Measurements from ENCODE around the gene SERHL2. TPM values are rescaled to one million over a fixed set of nuclear protein-coding genes. Genes with fewer than 3 reads are reported as not detected.
"Not testable (repeated sequence)": the region's sequence is repeated elsewhere in the genome, so short reads cannot be mapped to it uniquely, and the experiment has no call there.

The SERHL2 gene
- polyA plus RNA-seq, 1 donor from 2014 or later = 0.99 TPM

GRCh38 chr22:42517103-42517502 is 36.7 kb upstream of the SERHL2 start:
- not testable (repeated sequence) for H3K27me3 ChIP-seq (ENCODE audit: insufficient read depth, low read depth, low read length); H3K4me2 ChIP-seq (ENCODE audit: low read length); H3K36me3 ChIP-seq (ENCODE audit: insufficient read depth, low read length); H2AFZ ChIP-seq (ENCODE audit: low read depth, low read length); H4K20me1 ChIP-seq (ENCODE audit: insufficient read depth); H3F3A ChIP-seq (ENCODE audit: insufficient read depth, low read length, poor library complexity, severe bottlenecking); H3K9ac ChIP-seq (ENCODE audit: low read length); H3K9me3 ChIP-seq (ENCODE audit: low read length); H3K27ac ChIP-seq (ENCODE audit: low read length); H3K79me2 ChIP-seq (replicated peaks; ENCODE audit: insufficient read depth, low read length); H3K4me3 ChIP-seq (ENCODE audit: low read length); H3K9me2 ChIP-seq (ENCODE audit: insufficient read depth, low read length)

GRCh38 chr22:42518638-42519524 is 34.9 kb upstream of the SERHL2 start:
- H3K9ac ChIP-seq (ENCODE audit: low read length) = peak overlapping the region; percentile 66
- H3K79me2 ChIP-seq (replicated peaks; ENCODE audit: insufficient read depth, low read length); H3K9me2 ChIP-seq (ENCODE audit: insufficient read depth, low read length); H4K20me1 ChIP-seq (ENCODE audit: insufficient read depth); H3K27ac ChIP-seq (ENCODE audit: low read length); H3F3A ChIP-seq (ENCODE audit: insufficient read depth, low read length, poor library complexity, severe bottlenecking); H2AFZ ChIP-seq (ENCODE audit: low read depth, low read length); H3K9me3 ChIP-seq (ENCODE audit: low read length); H3K36me3 ChIP-seq (ENCODE audit: insufficient read depth, low read length); H3K4me2 ChIP-seq (ENCODE audit: low read length); H3K27me3 ChIP-seq (ENCODE audit: insufficient read depth, low read depth, low read length): not testable (repeated sequence)
- peak overlapping the region; percentile 70 for H3K4me3 ChIP-seq (ENCODE audit: low read length)

- peak within 1 kb of the TSS; percentile 44 for H3K27ac ChIP-seq (ENCODE audit: low read length)
- no peak for TF ChIP-seq RAD21 (conservative IDR thresholded peaks at IDR 0.05)
- no peak for TF ChIP-seq EP300 (conservative IDR thresholded peaks at IDR 0.05; ENCODE audit: poor library complexity, severe bottlenecking)
- TF ChIP-seq, protein P1, sequence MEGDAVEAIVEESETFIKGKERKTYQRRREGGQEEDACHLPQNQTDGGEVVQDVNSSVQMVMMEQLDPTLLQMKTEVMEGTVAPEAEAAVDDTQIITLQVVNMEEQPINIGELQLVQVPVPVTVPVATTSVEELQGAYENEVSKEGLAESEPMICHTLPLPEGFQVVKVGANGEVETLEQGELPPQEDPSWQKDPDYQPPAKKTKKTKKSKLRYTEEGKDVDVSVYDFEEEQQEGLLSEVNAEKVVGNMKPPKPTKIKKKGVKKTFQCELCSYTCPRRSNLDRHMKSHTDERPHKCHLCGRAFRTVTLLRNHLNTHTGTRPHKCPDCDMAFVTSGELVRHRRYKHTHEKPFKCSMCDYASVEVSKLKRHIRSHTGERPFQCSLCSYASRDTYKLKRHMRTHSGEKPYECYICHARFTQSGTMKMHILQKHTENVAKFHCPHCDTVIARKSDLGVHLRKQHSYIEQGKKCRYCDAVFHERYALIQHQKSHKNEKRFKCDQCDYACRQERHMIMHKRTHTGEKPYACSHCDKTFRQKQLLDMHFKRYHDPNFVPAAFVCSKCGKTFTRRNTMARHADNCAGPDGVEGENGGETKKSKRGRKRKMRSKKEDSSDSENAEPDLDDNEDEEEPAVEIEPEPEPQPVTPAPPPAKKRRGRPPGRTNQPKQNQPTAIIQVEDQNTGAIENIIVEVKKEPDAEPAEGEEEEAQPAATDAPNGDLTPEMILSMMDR (IDR thresholded peaks at IDR 0.05; ENCODE audit: poor library complexity, severe bottlenecking) = peak; percentile 18
- TF ChIP-seq SMC3 (conservative IDR thresholded peaks at IDR 0.05; ENCODE audit: poor library complexity) = peak; percentile 14
- TF ChIP-seq, protein P2, sequence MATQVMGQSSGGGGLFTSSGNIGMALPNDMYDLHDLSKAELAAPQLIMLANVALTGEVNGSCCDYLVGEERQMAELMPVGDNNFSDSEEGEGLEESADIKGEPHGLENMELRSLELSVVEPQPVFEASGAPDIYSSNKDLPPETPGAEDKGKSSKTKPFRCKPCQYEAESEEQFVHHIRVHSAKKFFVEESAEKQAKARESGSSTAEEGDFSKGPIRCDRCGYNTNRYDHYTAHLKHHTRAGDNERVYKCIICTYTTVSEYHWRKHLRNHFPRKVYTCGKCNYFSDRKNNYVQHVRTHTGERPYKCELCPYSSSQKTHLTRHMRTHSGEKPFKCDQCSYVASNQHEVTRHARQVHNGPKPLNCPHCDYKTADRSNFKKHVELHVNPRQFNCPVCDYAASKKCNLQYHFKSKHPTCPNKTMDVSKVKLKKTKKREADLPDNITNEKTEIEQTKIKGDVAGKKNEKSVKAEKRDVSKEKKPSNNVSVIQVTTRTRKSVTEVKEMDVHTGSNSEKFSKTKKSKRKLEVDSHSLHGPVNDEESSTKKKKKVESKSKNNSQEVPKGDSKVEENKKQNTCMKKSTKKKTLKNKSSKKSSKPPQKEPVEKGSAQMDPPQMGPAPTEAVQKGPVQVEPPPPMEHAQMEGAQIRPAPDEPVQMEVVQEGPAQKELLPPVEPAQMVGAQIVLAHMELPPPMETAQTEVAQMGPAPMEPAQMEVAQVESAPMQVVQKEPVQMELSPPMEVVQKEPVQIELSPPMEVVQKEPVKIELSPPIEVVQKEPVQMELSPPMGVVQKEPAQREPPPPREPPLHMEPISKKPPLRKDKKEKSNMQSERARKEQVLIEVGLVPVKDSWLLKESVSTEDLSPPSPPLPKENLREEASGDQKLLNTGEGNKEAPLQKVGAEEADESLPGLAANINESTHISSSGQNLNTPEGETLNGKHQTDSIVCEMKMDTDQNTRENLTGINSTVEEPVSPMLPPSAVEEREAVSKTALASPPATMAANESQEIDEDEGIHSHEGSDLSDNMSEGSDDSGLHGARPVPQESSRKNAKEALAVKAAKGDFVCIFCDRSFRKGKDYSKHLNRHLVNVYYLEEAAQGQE (IDR thresholded peaks at IDR 0.05; ENCODE audit: borderline replicate concordance) = no peak
- TF ChIP-seq POLR2AphosphoS5 (IDR thresholded peaks at IDR 0.05) = peak; percentile 86
- TF ChIP-seq TAF1 (IDR thresholded peaks at IDR 0.05; ENCODE audit: low read depth) = peak; percentile 52
- peak; percentile 90 for TF ChIP-seq MXI1 (conservative IDR thresholded peaks at IDR 0.05; ENCODE audit: poor library complexity, severe bottlenecking)
- no peak for TF ChIP-seq EZH2 (IDR thresholded peaks at IDR 0.05; ENCODE audit: borderline replicate concordance, insufficient read depth, low read length, poor library complexity, severe bottlenecking)
- peak within 1 kb of the TSS; percentile 65 for H2AFZ ChIP-seq (ENCODE audit: low read depth, low read length)
These were observed 34.0 kb upstream of the SERHL2 start, which contains the start of gene RRP7A for GRCh38 chr22:42519525-42520401. Gene RRP7A (minus strand): TSS chr22:42519796. CDS start chr22:42519786, 10 bp downstream.

More at GRCh38 chr22:42519525-42520401, 34.0 kb upstream of the SERHL2 start, which contains the start of gene RRP7A:
- Histone ChIP-seq H3K9ac (ENCODE audit: low read length) (peak within 1 kb of the TSS; percentile 66), H3K9me2 (ENCODE audit: insufficient read depth, low read length) (no peaks in the 10 kb centered on the region), H3K9me3 (ENCODE audit: low read length) (no peaks in the 10 kb centered on the region), H3K36me3 (ENCODE audit: insufficient read depth, low read length) (no peaks in the 10 kb centered on the region), H3K27me3 (ENCODE audit: insufficient read depth, low read depth, low read length) (no peaks in the 10 kb centered on the region), H4K20me1 (ENCODE audit: insufficient read depth) (no peaks in the 10 kb centered on the region), H3F3A (ENCODE audit: insufficient read depth, low read length, poor library complexity, severe bottlenecking) (no peaks in the 10 kb centered on the region), H3K4me2 (ENCODE audit: low read length) (peak within 1 kb of the TSS; percentile 48), H3K79me2 (replicated peaks; ENCODE audit: insufficient read depth, low read length) (no peaks in the 10 kb centered on the region), H3K4me3 (ENCODE audit: low read length) (peak within 1 kb of the TSS; percentile 70)
